GM19372 (cell line): Measurements from ENCODE around the gene INO80E.
"Not testable (repeated sequence)": the region's sequence is repeated elsewhere in the genome, so short reads cannot be mapped to it uniquely, and the experiment has no call there.

Experiments
- ATAC-seq: cut with Tn5 transposase; IDR thresholded peaks from one replicate; pipeline ENCODE4 v1.9.1; 2021; ENCODE audit warnings: mild to moderate bottlenecking, low read depth, moderate library complexity; ENCODE audit not compliant: unreplicated experiment

Gene INO80E

DNA sequence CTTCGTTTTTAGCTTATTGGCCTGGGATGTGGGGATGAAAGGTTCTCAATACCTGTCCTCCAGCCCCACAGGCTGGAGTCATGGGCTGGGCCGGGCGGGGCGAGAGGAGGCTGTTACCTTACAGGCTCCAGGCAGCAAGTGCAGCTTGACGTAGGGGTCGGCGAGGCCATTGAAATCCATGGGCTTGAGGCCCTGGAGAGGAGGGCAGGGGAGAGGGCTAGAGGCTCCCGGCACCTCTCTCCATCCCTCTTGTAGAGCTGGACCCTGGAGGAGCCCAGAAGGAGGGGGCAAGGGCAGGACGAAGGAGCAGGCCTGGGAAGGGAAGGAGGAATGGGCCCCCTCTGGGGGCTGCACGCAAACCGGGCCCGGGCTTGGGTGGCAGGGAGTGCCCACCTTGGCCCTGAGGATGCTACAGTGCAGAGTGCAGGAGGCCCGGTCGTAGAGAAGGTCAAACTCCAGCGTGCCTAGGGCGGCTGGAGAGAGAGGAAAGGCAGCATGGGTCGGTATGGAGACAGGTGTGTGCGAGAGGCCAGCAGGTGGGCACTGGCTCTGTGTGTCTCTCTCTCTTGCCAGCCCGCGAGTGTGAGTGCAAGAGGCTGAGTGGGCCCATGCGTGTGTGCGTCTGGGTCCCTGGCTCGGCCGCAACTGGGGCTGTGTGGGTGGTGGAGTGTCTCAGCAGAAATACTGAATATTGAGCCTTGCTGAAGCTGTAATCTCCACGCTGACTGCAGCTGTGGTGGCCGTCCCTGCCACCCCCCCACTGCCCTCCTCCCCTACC is 13.2 kb downstream of the INO80E start:
- no peak for ATAC-seq

DNA sequence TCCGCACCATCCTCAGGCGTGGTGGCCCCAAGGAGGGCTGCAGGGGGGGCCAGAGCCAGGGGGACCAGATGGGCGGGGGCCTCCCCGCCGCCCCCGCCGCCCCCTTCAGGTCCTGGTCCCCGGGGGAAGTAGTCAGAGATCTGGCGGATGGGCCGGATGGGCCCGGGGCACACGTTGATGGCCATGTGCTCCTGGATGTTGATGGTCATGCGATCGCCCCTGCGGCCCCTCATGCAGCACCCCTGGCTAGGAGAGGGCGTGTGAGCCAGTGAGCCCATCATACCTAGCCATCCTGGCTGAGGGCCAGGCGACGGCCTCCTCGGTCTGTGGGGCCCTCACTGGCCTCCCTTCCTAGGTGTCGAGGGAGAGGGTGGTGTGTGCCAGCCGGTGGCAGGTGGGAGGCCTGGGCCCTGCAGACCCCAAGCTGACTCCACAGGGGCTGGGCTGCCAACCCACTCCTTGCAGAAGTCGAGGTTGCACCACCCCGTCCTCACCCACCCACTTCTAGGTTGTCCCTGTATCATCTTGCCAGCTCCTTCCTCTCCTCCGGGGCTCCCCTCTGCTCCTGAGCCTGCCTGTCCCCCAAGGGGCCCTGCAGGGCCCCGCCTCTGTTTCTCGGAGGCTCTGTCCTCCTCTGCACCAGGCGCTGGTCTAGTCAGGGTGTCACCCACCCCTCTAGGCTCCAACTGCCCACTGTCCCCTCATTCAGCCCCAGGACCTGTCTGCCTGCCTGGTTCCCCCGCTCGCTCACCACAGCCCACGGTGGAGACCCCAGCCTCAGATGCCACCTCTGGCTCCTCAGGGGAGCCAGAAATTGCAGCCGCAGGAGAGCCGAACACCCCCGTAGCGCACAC is 14.2 kb downstream of the INO80E start:
- no peak for ATAC-seq

- ATAC-seq: no peak
These were observed 15.0 kb downstream of the INO80E start, which contains the start of gene DOC2A for GRCh38 chr16:30010844-30011713. Gene DOC2A, minus strand, starts transcription at chr16:30011027. Its CDS starts 805 bp downstream, at chr16:30010222.

- no peak for ATAC-seq
These were observed 15.9 kb downstream of the INO80E start for GRCh38 chr16:30011714-30012504.

- ATAC-seq: not testable (repeated sequence)
These were observed 16.6 kb downstream of the INO80E start for GRCh38 chr16:30012598-30012997.

GRCh38 chr16:30015450-30015849 is 19.4 kb downstream of the INO80E start:
- not testable (repeated sequence) for ATAC-seq

DNA sequence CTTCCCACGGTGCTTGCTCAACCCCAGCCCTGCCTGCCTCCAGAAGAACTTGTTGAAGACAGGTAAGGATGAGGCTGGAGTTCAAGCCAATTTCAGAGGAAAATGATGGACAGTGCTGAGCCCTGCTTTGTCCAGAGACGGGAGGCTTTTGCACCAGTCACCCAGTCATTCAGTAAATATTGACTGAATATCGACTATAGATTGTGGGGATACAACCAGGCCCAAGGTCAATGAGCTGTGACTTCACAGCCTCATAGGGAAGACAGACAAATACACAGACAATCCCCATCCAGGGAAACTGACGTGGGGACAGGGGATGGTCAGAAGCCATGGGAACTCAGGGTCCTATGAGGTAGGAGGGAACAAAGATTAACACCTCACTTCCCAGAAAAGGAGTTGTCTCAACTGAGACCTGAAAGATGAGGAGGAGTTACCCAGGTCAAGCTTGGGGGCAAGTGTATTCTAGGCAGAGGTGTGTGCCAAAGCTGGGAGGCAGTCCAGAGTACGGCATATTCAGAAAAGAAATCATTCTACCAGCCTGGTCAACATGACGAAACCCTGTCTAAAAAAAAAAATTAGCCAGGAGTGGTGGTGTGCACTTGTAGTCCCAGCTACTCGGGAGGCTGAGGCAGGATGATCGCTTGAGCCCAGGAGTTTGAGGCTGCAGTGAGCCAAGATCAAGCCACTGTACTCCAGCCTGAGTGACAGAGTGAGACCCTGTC is 20.7 kb downstream of the INO80E start:
- no peak for ATAC-seq

- no peak for ATAC-seq
These were observed 21.2 kb downstream of the INO80E start for GRCh38 chr16:30017277-30017656.

DNA sequence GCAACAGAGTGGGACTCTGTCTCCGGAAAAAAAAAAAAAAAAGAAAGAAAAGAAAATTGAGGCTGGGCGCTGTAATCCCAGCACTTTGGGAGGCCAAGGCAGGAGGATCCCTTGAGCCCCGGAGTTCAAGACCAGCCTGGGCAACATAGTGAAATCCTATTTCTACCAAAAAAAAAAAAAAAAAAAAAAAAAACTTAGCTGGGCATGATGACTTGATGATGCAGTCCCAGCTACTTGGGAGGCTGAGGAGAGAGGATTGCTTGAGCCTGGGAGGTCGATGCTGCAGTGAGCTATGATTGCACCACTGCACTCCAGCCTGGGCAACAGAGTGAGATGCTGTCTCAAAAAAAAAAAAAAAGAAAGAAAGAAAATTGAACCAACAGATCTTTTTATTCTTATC is 21.9 kb downstream of the INO80E start:
- not testable (repeated sequence) for ATAC-seq

DNA sequence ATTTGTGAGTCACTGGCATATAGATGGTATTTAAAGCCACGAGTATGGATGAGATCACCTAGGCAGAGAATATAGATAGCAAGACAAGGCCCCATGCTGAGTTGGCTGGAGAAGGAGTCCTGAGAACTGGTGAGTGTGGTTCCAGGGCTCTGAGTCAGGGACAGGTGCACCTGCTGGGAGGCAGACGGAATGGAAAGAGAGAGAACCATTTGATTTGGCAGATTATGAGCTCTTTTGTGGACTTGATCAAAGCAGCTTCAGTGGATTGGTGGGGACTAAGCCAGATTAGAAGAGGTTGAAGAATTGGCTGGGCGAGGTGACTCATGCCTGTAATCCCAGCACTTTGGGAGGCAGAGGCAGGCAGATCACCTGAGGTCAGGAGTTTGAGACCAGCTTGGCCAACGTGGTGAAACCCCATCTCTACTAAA is 22.7 kb downstream of the INO80E start:
- no peak for ATAC-seq

- ATAC-seq: no peak
These were observed 26.8 kb downstream of the INO80E start, which contains the start of gene C16orf92 for GRCh38 chr16:30022887-30023286. Gene C16orf92, plus strand, starts transcription at chr16:30023198. Its CDS starts 143 bp downstream, at chr16:30023341.

- ATAC-seq: no peak
These were observed 27.5 kb downstream of the INO80E start for GRCh38 chr16:30023586-30023985.

DNA sequence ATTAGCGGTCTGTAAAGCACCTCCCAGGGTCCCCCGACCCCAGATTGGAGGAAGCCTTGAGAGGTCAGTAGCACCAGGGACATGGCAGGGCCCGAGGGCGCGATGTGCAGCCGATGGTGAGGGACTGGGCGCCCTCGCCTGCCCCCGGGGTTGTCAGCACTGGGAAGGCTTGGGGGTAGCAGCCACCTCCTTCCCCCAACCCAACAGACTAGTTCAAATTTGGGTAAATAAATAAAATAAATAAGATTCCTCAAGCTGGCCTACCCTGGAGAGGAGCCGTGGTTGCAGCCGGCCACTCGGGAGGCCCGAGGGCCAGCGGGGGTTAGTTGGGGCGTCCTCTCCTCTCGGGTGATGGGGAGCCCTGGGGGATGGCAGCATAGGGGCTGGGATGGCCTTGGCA is 28.4 kb downstream of the INO80E start:
- ATAC-seq: no peak

DNA sequence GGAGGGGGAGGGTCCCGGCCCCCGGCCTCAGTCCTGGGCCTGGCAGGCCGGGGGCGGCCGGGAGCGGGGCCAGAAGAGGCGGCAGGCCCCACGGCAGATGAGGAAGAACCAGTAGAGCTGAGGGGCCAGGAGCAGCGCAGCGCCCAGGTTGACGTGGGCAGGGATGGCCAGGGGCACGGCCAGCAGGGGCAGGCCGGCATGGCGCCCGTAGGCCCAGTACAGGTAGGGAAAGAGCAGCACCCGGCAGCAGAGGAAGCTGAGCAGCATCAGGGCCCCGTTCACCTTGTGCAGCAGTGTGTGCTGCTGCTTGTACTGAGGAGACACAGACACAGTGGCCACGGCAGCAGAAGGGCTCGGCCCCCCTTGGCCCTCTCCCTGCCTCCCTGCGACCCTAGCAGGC is 29.1 kb downstream of the INO80E start:
- ATAC-seq: no peak

- no peak for ATAC-seq
These were observed 29.5 kb downstream of the INO80E start for GRCh38 chr16:30025574-30025973.

DNA sequence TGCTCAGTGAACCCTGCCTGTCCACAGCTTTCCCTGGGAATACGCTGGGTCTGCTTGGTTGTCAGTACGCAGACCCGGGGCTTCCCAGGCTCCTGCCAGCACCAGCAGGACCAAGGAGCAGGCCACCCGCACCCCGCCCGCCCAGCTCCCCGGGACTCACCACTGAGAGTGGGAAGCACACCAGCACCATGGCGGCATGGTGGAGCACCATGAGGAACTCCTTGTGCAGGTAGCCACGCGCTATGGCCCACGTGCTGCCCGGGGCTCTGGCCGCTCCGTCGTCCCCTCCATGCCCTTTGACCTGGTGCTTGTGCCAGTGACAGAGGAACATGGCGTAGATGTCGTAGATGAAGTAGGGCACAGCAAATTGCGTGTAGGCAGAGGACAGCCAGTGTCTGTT is 30.4 kb downstream of the INO80E start:
- ATAC-seq: no peak

- ATAC-seq: no peak
These were observed 31.8 kb downstream of the INO80E start for GRCh38 chr16:30027588-30028437.

DNA sequence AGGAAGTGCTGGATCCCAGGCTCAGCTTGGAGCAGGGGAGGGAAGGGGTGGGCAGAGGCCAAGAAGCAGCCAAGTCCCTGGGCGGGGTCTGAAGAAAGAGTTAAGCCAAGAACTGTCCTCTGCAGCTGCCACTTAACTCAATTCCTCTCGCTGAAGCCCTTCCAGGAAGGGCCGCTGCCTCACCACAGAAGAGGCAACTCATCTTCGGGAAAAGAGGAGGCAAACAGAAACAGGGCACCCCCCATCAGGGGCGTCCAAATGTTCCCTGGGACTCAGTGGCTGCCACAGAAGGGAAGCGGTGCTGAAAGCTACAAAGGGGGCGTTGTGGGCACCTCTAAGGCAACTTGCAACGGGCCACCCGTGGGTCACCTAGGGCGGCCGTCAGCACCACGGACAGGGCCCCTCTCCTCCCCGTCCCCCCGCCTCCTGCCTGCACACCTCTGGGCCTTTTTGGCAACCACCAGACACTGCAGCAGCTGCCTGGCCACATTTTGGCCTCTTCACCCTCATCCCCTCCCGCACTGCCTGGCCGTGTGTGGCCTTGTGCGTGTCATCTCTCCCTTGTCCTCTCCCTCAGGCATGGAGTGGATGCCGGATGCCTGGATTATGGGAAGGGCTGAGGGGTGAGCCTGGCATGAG is 32.5 kb downstream of the INO80E start:
- ATAC-seq: no peak
